Suprapubic skin (tissue), 4 donors: ENCODE data around the gene DNAH9. TPM values are rescaled to one million over a fixed set of nuclear protein-coding genes. Genes with fewer than 3 reads are reported as not detected.

Source experiments
- DNase-seq, 2 donors: peaks; one replicate each; pipeline ENCODE4 v3.0.0-alpha.2; 2019; ENCODE audit warnings: low spot score in 2 of 2
- H3K27ac ChIP-seq: fragments of 200-600 bp; sonication (generic); one replicate; pipeline ENCODE4 v1.5.1; 2019
- H3K27me3 ChIP-seq: fragments of 200-600 bp; sonication (generic); one replicate; pipeline ENCODE4 v1.5.1; 2019
- H3K36me3 ChIP-seq: fragments of 200-600 bp; sonication (generic); one replicate; pipeline ENCODE4 v1.5.1; 2019
- H3K4me1 ChIP-seq: fragments of 200-600 bp; sonication (generic); one replicate; pipeline ENCODE4 v1.5.1; 2019
- H3K4me3 ChIP-seq: fragments of 200-600 bp; sonication (generic); one replicate; pipeline ENCODE4 v1.5.1; 2019; ENCODE audit warnings: mild to moderate bottlenecking
- H3K9me3 ChIP-seq: fragments of 200-600 bp; sonication (generic); one replicate; pipeline ENCODE4 v1.5.1; 2019
- EP300 ChIP-seq: sonication (generic); formaldehyde crosslinking; IDR thresholded peaks from one replicate; pipeline ENCODE4 v1.6.1; 2017; ENCODE audit warnings: antibody characterized with exemption
- POLR2A ChIP-seq, 2 donors: fragments of 450-650 bp; IDR thresholded peaks; one replicate each; pipeline ENCODE4 v1.6.1; 2017; ENCODE audit warnings: antibody characterized with exemption in 2 of 2, mild to moderate bottlenecking in 2 of 2, moderate library complexity in 2 of 2
- POLR2AphosphoS5 ChIP-seq, 3 donors: sonication (generic); formaldehyde crosslinking; IDR thresholded peaks; one replicate each; pipeline ENCODE4 v1.6.1; 2017; ENCODE audit warnings: antibody characterized with exemption in 3 of 3
- WGBS: methylation state at CpG from one replicate; pipeline ENCODE4 v1.1.5; 2018; 5-methylcytosine and 5-hydroxymethylcytosine counted together
- total RNA-seq, 4 donors: library from RNA; depleted of rRNA; stranded (reverse); fragments of >200 nt; gene quantifications; one replicate each; pipeline ENCODE4 v1.1.0, GENCODE V29; 2016
- TF ChIP-seq, protein P1 (sequence below), 2 donors: fragments of 200-600 bp in 1 of 2; fragments of 450-650 bp in 1 of 2; sonication (generic) in 1 of 2; IDR thresholded peaks; one replicate each; pipeline ENCODE4 v1.5.1; 2016 to 2019; ENCODE audit warnings: antibody characterized with exemption in 2 of 2, mild to moderate bottlenecking in 1 of 2, moderate library complexity in 1 of 2

DNAH9 gene
- total RNA-seq, 4 donors from 2014 or later: 3.0 to 14.2 (median 4.1) TPM

DNA sequence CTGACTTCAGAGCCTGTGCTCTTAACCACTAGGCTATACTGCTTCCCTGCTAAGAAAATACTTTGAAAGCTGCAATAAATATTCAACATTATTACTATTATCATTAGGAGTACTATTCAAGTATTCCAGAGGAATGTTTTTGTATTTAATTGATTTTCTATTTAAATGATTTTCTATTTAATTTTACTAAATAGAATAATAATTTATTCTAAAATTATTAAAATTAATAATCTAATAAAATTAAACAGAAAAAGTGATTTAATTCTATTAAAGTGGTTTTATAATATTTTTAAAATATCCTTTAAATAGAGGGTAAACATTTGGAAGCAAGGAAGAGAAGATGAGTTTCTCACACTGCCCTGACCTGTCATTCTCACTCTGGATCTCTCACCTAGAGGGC is 173.8 kb downstream of the DNAH9 start:
- H3K27ac ChIP-seq: no peak overlapping the region
- H3K36me3 ChIP-seq: no peaks in the 10 kb centered on the region
- H3K9me3 ChIP-seq: no peaks in the 10 kb centered on the region
- no peaks in the 10 kb centered on the region for H3K4me1 ChIP-seq
- H3K27me3 ChIP-seq: no peaks in the 10 kb centered on the region
- TF ChIP-seq, protein P1, sequence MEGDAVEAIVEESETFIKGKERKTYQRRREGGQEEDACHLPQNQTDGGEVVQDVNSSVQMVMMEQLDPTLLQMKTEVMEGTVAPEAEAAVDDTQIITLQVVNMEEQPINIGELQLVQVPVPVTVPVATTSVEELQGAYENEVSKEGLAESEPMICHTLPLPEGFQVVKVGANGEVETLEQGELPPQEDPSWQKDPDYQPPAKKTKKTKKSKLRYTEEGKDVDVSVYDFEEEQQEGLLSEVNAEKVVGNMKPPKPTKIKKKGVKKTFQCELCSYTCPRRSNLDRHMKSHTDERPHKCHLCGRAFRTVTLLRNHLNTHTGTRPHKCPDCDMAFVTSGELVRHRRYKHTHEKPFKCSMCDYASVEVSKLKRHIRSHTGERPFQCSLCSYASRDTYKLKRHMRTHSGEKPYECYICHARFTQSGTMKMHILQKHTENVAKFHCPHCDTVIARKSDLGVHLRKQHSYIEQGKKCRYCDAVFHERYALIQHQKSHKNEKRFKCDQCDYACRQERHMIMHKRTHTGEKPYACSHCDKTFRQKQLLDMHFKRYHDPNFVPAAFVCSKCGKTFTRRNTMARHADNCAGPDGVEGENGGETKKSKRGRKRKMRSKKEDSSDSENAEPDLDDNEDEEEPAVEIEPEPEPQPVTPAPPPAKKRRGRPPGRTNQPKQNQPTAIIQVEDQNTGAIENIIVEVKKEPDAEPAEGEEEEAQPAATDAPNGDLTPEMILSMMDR (IDR thresholded peaks at IDR 0.05): no peak
- TF ChIP-seq POLR2AphosphoS5 (IDR thresholded peaks at IDR 0.05) (no peak), POLR2A (IDR thresholded peaks at IDR 0.05) (no peak), EP300 (no peak)
- DNase-seq: no peak
- H3K4me3 ChIP-seq: no peak overlapping the region

DNA sequence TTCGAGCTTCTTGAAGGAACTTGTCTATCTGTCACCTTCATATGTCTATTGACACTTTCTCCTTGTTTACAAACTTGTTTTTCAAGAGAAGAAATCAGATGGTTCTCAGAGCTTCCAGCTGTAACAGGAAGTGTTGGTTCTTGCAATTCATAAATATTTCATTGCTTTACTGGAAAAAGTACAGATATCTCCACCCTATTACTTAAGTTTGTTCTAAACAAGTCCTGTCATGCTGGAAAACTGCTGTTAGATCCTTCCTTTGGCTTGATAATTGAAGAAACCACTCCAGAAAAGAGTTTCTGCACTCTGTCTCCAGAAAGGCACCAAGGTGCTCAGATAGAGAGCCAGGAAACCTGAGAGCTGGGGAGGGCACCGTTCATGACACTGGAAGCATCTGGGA is 181.6 kb downstream of the DNAH9 start:
- WGBS: 37% methylated on average over 2 of the region's 2 CpGs
- H3K27ac ChIP-seq: peak overlapping the region; percentile 81
- H3K9me3 ChIP-seq: no peaks in the 10 kb centered on the region
- TF ChIP-seq EP300 (no peak), POLR2A (IDR thresholded peaks at IDR 0.05) (no peak), POLR2AphosphoS5 (IDR thresholded peaks at IDR 0.05) (no peak)
- TF ChIP-seq, protein P1 (IDR thresholded peaks at IDR 0.05): no peak
- H3K36me3 ChIP-seq: no peaks in the 10 kb centered on the region
- H3K27me3 ChIP-seq: no peaks in the 10 kb centered on the region
- peaks cover 23% of the 10 kb centered on the region for H3K4me1 ChIP-seq
- H3K4me3 ChIP-seq: no peak overlapping the region
- DNase-seq: no peak

DNA sequence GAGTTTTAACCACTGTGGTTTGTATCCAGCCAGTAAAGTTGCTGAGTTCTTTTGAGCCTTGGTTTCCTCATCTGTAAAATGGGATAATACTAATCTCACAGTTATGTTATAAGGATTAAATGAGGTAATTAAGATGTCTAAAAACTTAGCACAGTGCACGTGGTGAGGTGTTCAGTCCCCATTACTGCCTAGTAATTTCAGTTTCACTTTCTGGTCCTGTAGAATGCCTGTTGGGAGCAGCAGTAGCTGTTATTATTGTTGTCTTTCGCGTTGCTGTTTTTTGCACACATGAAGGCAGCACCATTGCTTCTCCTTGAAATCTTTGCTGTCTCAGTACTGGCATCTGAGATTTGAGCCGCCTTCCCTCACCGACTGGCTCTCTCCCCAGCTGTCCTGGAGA is 182.4 kb downstream of the DNAH9 start:
- no peaks in the 10 kb centered on the region for H3K9me3 ChIP-seq
- DNase-seq: no peak
- peak overlapping the region; percentile 81 for H3K27ac ChIP-seq
- no peaks in the 10 kb centered on the region for H3K27me3 ChIP-seq
- H3K36me3 ChIP-seq: no peaks in the 10 kb centered on the region
- no peak overlapping the region for H3K4me3 ChIP-seq
- H3K4me1 ChIP-seq: peaks cover 23% of the 10 kb centered on the region
- TF ChIP-seq, protein P1 (IDR thresholded peaks at IDR 0.05): no peak
- TF ChIP-seq EP300 (no peak), POLR2AphosphoS5 (IDR thresholded peaks at IDR 0.05) (no peak), POLR2A (IDR thresholded peaks at IDR 0.05) (no peak)
- 47% methylated on average over 5 of the region's 5 CpGs for WGBS

DNA sequence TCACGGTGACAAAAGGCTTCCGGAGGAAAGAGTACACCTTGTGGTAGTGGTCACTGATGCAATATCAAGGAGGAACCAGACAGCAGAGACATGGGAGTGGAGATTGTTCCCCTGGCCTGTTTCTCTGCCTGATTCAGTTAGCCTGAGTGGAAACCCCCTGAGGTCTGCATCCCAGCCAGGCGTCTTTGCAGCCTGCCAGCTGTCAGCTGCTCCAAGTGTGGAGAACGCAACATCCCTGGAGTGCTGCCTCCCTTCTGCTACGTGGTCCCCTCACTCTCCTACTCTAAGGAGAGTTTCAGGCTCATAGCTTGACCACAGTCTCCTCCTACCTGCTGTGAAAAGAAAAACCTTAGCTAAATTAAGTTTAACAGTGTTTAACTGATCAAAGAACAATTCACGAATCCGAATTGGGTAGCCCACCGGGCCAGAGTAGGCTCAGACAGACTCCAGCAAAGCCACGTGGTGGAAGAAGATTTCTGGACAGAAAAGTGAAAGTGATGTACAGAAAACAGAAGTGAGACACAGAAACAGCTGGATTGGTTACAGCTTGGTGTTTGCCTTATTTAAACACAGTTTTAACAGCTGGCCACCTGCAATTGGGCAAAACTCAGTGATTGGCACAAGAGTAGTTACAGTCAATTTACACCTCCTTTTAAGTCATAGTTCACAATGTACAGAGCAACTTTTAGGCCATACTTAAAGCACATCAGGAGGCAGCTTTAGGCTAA is 188.6 kb downstream of the DNAH9 start:
- Histone ChIP-seq H3K4me3 (no peak overlapping the region), H3K4me1 (no peaks in the 10 kb centered on the region), H3K9me3 (no peaks in the 10 kb centered on the region), H3K27me3 (no peaks in the 10 kb centered on the region), H3K27ac (no peak overlapping the region), H3K36me3 (no peaks in the 10 kb centered on the region)
- no peak for TF ChIP-seq POLR2A (IDR thresholded peaks at IDR 0.05)
- no peak for TF ChIP-seq EP300
- TF ChIP-seq POLR2AphosphoS5 (IDR thresholded peaks at IDR 0.05): no peak
- 77% methylated on average over 9 of the region's 9 CpGs for WGBS
- DNase-seq: no peak

DNA sequence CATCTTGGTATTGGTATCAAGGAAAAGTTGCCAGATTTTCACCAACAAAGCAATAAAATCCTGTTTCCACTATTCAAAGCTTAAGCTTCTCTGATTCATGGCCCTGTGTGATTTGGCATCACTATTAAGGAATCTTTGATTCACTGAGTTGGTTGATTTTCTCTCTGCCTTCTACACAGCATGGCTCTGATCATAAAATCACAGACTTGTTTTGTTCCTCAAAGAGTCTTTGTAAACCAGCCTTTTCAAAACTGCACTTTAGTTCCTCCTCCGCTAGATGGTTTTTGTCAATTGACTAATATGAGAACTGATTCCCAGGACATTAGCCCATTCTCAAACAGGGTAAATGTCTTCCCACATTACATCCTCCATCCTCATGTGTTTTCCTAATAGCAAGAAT is 197.6 kb downstream of the DNAH9 start:
- no peak for TF ChIP-seq POLR2A (IDR thresholded peaks at IDR 0.05)
- TF ChIP-seq, protein P1 (IDR thresholded peaks at IDR 0.05): no peak
- TF ChIP-seq POLR2AphosphoS5 (IDR thresholded peaks at IDR 0.05): no peak
- no peak for TF ChIP-seq EP300
- Histone ChIP-seq H3K27ac (no peak overlapping the region), H3K4me1 (no peaks in the 10 kb centered on the region), H3K36me3 (no peaks in the 10 kb centered on the region), H3K27me3 (no peaks in the 10 kb centered on the region), H3K4me3 (no peak overlapping the region), H3K9me3 (no peaks in the 10 kb centered on the region)
- WGBS: 80% methylated on average over 1 of the region's 1 CpG
- no peak for DNase-seq
